GM19467 (cell line): Measurements from ENCODE around the gene NOL12.
"Not testable (repeated sequence)": the region's sequence is repeated elsewhere in the genome, so short reads cannot be mapped to it uniquely, and the experiment has no call there.

ENCODE experiments used
- ATAC-seq: cut with Tn5 transposase; IDR thresholded peaks from one replicate; pipeline ENCODE4 v1.9.1; 2021; ENCODE audit warnings: mild to moderate bottlenecking, moderate library complexity; ENCODE audit not compliant: unreplicated experiment

The NOL12 gene

DNA sequence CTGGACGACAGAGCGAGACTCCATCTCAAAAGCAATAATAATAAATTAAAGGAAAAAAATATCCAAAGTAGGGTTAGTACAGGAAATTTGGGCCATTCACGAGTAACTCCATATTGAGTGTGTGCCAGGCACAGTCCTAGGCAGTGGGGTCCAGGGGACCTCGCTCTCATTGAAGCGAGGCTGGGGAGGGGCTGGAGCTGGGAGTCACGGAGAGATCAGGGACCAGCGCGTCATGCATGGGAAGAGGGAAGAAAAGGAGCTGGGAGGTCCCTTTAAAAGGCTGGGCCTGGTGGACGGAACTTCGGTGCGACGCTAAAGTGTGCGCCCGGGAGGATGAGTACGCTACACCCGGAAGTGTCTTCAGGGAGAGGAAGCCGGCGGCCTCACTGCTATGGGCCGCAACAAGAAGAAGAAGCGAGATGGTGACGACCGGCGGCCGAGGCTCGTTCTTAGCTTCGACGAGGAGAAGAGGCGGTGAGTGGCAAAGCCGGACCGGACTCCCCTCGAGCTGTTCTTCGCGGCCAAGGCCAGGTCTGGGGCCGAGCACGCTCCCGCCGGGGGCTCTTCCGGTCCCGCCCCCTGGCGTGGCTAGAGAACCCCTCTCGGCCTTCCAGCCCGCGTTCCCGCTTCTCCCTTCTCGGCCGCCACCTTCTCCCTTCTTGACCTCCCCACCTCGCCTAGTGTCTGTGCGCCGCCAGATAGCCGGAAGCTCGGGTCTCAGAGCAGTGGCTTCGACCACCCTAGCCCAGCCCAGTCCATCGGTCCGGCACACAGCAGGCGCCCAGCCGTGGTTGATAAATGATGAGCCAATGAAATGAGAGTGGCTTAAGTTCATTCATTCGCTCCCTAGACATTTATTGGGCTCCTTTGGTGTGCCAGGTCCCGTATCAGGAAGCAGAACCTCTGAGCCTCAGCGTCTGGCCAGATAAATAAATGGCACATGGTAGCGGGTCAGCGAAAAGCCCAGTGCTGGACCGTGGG is at the start of gene NOL12:
NOL12 (plus strand) TSS at position 342 of the 981 bp plus-strand sequence; CDS start at position 392, 50 bp downstream.
- ATAC-seq = peak; percentile 63

GRCh38 chr22:37636949-37637273 is 49.2 kb upstream of the NOL12 start:
- no peak for ATAC-seq

DNA sequence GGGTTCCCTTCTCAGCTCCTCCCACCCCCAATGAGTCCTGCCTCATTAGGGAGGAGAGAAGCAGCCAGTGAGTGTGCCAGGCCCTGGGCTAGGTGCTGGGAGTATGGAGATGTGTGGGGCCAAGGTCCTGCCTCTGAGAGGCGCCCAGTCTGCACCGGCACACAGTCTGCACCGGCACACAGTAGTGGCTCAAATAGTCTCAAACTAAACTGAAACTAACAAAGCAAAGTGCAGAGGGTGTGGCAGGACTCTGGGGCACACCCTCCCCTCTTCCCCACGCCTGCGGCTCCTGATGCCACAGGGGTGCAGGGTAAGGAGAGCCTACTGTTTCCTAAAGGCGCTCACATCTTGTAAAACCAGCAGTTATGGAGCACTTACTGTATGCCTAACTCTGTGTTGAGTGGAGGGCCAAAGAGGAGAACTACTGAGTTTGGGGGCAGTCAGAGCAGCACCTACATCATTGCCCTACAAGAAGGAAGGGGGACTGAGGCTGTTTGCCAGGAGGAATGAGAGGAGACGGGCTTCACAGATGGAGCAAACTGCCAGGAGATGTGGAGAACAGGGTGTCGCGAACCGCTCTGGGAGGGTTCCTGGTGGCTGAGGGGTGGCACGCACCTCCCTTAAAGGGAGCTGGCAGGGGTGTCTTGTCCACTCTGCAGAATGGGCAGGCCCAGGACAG is 47.6 kb upstream of the NOL12 start:
- ATAC-seq = no peak

DNA sequence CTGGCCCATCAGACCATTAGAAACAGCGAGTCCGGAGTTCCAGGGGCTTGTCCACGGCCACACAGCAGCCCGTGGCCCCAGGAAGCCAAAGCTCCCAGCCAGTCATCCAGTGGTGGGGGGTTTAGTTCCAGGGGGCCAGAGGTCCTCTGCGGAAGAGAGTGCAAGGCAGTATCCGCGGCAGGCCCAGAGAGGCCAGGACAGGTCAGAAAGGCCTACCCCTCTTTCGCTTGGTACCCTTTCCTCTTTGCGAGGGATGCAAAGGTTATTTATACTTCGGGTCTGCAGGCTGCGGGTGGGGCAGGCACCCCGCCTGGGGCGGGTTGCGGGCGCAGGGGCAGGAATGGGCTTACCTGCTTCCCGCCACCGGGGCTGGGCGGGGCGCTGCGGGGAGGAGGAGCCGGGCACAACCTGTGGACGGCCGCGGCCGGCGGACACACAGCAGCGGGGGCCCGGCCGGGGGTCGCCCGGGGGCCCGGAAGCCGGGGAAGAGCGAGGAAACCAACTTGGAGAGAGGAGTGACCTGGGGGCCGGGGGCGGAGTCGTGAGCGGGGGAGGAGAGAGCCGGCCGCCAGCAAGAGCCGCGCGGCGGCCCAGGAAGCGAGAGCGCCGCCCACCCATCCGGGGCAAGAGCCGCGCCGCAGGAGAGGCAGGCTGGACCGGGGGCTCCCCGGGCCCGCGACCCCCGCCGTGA is 46.9 kb upstream of the NOL12 start, which contains the start of gene SH3BP1:
SH3BP1 (plus strand) TSS at position 600 of the 691 bp plus-strand sequence. CDS start 119 bp downstream, outside the sequence.
- no peak for ATAC-seq

- ATAC-seq = no peak
These were observed 46.2 kb upstream of the NOL12 start for GRCh38 chr22:37639771-37640590.

DNA sequence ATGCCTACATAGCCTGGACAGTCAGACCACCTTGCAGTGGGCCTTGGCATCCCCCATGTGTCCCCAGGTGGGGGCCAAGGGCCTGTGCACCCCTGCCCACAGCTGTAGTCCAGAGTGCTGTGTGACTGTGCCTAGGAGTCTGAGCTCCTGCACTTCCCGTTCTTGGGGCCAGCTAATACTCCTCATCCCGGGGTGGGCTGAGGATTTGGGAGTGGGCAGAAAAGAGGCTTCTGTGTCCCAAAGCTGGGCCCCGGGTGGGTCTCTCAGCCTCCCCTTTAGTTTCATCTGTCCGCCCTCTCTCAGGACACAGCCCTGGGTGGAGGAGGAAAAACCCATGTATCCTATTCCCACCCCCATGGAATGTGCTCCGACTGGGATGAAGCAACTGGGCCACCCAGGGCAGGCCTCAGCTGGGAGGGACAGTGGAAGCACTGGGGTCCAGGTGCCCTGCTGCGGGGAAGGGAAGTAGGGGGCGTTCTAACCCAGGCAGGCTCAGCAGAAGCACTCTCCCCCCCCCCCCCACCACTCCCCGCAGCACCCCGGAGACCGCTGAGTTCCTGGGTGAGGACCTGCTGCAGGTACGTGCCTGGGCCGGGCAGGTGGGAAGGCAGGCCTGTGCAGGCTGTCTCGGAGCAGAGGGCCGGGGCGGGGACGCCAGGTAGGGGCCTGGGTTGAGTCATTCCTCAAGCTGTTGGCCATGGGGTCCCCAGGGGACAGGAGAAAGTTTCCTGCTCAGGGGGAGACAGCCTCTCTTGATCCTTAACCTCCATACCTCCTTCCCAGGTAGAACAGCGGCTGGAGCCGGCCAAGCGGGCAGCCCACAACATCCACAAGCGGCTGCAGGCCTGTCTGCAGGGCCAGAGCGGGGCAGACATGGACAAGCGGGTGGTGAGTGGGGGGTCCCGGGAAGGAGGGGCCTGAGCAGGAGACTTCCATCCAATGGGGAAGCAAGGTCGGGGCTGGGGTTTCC is 45.3 kb upstream of the NOL12 start:
- no peak for ATAC-seq

DNA sequence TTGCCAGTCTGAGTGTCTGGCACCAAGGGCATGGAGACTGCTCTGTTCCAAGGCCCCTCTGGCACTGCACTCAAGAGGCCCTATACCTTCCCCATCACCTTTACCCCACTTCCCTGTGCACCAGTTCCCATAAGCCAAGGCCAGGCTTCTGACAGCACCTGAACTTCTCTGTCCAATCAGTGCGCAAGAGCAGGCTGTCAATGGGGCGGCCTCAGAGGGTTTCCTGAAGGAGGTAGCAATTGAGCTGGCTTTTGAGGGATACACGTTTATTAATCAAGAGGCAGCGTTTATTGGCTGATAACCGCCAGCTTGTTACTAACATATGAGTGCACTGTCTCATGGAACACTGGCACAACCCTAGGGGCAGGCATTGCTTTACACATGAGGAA is 44.6 kb upstream of the NOL12 start:
- ATAC-seq = no peak

DNA sequence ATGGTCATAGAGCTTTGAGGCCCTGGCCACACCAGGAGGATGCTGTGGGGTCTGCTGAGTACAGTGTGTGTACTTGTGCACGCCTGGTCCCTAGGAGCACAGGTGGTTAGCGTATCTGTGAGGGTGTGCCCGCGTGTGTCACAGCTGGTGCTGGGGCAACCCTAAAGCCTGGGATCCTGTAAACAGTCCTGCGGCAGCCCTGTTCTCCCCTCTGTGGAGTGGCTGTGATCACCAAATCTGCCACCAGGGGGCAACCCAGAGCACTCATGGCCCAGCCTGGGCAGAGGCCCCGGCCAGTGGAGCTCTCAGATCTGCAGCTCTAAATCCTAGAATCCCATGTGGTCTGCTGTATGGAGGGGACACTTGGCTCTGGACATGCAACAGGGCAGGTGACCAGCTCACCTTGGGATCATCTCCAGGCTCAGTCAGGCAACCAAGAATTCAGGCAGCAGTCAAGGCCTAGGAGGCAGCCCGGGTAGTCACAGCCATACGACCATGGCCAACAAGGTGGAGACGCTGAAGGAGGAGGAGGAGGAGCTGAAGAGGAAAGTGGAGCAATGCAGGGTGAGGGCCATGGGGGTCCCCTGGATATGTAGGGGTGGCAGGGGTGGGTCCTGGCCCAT is 42.8 kb upstream of the NOL12 start:
- peak; percentile 50 for ATAC-seq

DNA sequence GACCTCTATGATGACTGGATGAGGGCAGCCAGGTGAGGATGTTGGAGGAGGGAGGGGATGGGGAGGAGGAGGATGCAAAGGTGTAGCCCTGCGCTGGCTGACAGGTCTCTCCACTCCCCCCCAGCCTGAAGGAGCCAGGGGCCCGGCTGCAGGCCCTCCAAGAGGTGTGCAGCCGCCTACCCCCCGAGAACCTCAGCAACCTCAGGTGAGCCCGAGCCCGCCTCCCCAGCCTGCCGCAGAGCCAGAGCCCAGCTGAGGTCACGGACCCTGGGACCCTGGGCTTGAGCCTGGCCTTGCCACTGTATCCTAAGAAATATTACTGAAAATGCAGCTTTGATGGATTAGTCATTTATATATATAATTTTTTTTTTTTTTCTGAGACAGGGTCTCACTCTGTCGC is 38.8 kb upstream of the NOL12 start:
- ATAC-seq = no peak

- no peak for ATAC-seq
These were observed 38.2 kb upstream of the NOL12 start for GRCh38 chr22:37647928-37648327.

DNA sequence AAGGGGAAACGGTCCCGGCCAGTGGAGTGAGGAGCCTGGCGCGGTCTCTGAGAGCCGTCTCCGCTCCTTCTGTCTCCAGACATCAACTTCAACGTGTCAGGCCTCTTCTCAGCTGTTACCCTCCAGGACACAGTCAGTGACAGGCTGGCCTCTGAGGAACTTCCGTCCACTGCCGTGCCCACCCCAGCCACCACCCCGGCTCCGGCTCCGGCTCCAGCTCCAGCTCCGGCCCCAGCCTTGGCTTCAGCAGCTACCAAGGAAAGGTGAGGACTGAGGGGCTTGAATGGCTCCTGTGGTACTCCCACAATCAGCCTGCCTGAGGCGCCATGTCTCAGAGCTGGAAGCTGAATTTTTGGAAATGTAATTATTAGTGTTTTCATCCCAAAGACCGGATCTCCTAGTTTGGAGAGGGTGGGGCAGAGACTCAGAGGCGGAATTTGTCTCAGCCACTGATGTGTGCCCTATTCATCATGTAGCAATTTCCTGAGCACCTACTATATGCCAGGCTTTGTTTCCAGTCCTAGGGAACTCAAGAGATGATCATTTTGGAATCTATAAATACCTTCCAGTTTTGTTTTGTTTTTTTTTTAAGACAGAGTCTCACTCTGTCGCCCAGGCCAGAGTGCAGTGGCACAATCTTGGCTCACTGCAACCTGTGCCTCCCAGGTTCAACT is 35.5 kb upstream of the NOL12 start:
- no peak for ATAC-seq

DNA sequence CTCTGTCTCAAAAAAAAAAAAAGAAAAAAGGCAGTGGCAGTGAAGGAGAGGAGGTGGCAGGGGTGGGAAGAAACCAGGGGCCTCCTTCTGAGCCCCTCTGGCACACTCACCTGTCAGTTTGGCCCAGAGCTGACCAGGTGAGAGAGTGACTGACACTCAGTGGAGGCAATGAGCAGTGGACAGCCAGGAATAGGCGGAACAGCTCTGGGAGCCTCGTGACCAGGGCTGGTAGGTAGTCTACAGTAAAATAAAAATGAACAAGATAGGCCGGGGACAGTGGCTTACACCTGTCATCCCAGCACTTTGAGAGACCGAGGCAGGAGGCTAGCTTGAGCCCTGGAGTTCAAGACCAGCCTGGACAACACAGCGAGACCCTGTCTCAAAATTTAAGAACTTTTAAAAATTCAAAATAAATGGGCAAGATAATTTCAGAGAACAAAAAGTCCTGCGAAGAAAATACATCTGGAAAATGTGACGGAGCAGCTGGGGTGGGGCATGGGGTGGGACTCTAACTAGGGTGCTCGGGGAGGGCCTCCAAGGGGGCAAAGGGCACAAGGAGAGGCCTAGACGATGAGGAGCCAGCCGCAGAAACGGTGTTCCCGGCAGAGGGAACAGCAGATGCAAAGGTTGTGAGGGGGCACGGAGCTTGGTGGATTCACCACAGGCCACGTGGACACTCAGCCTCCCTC is 31.4 kb upstream of the NOL12 start:
- no peak for ATAC-seq

DNA sequence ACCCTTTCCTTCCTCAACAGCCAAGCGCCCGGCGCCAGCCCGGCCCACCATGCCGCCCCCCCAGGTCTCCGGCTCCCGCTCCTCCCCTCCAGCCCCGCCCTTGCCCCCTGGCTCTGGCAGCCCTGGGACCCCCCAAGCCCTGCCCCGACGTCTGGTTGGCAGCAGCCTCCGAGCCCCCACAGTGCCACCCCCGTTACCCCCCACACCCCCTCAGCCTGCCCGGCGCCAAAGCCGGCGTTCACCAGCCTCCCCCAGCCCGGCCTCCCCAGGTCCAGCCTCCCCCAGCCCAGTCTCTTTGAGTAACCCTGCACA is 30.9 kb upstream of the NOL12 start:
- ATAC-seq = no peak

- ATAC-seq = not testable (repeated sequence)
These were observed 29.6 kb upstream of the NOL12 start for GRCh38 chr22:37656583-37656982.

- no peak for ATAC-seq
These were observed 28.5 kb upstream of the NOL12 start for GRCh38 chr22:37657590-37658132.

DNA sequence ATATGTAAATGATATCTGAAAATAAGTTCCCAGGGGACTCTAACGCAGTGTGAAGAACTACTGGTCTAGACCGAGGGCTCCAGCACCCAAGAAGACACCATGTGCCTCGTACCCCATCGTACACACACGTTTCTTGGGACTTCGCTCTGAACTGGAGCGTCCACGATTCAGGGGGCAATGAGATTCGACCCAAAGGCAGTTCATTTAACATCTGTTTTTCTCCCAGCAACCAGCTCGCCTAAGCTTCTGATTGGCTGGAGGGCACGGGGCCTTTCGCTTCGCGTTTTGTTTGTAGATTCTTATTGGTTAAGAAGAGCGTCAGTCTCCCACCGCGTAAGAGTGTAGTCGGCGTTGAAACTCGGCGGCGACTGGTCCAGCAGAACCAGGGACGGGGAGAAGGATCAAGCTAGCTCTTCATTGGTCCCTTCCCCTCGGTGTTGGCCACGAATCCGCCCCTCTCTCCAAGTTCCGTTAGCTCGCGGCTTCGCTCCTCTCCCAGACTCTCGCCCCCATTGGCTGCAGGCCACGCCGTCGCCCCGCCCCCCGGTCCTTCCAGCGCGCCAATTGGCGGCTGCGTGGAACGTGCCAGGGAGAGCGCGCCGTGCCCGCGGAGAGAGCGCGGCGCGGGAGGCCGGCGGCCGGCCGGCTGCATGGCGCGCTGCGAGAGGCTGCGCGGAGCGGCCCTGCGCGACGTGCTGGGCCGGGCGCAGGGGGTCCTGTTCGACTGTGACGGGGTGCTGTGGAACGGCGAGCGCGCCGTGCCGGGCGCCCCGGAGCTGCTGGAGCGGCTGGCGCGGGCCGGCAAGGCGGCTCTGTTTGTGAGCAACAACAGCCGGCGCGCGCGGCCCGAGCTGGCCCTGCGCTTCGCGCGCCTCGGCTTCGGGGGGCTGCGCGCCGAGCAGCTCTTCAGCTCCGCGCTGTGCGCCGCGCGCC is 27.7 kb upstream of the NOL12 start, which contains the start of gene PDXP:
PDXP (plus strand) TSS at position 591 of the 933 bp plus-strand sequence; CDS start at position 651, 60 bp downstream.
- peak; percentile 78 for ATAC-seq
